ENCODE measurements around the gene TEKT5.

TEKT5 gene

DNA sequence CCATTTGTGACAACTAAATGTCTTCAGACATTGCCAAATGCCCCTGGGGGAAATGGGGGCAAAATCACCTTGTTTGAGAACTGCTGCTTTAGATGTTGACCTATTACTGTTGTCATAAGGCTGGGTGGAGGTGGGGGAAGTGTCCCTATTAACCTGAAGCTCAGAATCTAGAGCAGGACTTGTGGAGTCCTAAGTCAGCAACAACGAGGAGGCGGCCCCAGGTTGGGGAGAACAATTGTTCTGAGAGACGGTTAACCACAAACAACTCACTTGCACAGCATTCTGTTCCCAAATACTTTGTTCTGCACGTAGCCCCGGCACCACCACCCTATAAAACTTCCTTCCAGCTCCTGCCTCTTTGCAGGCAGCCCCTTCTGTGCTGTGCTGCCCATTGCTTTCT is 32.5 kb downstream of the TEKT5 start:
- H3K9me3 ChIP-seq (replicated peaks in 1 of 2; ENCODE audit: control insufficient read depth in 2 of 2, insufficient read depth in 1 of 2, low read depth in 1 of 2, low read length in 2 of 2), result peaks cover 0 to 3% of the 10 kb centered on the region in 2 donors
- H2BK15ac ChIP-seq (ENCODE audit: low read length), result no peak overlapping the region
- H3K14ac ChIP-seq (ENCODE audit: low read length), result no peak overlapping the region
- no peak overlapping the region for H4K91ac ChIP-seq (ENCODE audit: low read depth, low read length, poor library complexity)
- no peak overlapping the region for H3K9ac ChIP-seq (ENCODE audit: low read depth, low read length, poor library complexity)
- H3K79me1 ChIP-seq (ENCODE audit: low read depth, low read length), result no peaks in the 10 kb centered on the region
- H2AK5ac ChIP-seq (ENCODE audit: low read depth, low read length), result no peak overlapping the region
- no peak for DNase-seq (ENCODE audit: low spot score)
- H2BK5ac ChIP-seq (ENCODE audit: low read length), result no peak overlapping the region
- H3K4me2 ChIP-seq (ENCODE audit: insufficient read depth, low read length, poor library complexity, severe bottlenecking), result no peak overlapping the region
- no peak overlapping the region for H3K4ac ChIP-seq (ENCODE audit: low read length)
- no peak overlapping the region for H3K18ac ChIP-seq (ENCODE audit: low read length)
- H4K8ac ChIP-seq (ENCODE audit: low read depth, low read length), result no peak overlapping the region
- no peak overlapping the region for H2BK120ac ChIP-seq (ENCODE audit: low read depth, low read length)
- H2BK12ac ChIP-seq (ENCODE audit: low read length), result no peak overlapping the region
- WGBS, 2 donors (ENCODE audit: extremely low coverage in 2 of 2, insufficient read length in 2 of 2, insufficient replicate concordance in 1 of 2), result no CpG with 5 or more reads among the region's 5 CpGs
- H3K27me3 ChIP-seq (ENCODE audit: control insufficient read depth in 3 of 3, insufficient read depth in 3 of 3, low read depth in 1 of 3, low read length in 3 of 3), result peaks cover 0 to 6% (median 0%) of the 10 kb centered on the region in 3 experiments
- H3K4me1 ChIP-seq (ENCODE audit: control insufficient read depth in 2 of 2, insufficient read depth in 1 of 2, low read depth in 1 of 2, low read length in 2 of 2), result peaks cover 0 to 2% of the 10 kb centered on the region in 2 donors
- no peak overlapping the region for H3K4me3 ChIP-seq (ENCODE audit: low read length in 2 of 2)
- H2AFZ ChIP-seq (ENCODE audit: low read length), result no peak overlapping the region
- no peak overlapping the region for H3K23ac ChIP-seq (ENCODE audit: low read depth, low read length, poor library complexity)
- H3K36me3 ChIP-seq (replicated peaks in 1 of 2; ENCODE audit: control insufficient read depth in 2 of 2, insufficient read depth in 2 of 2, low read length in 2 of 2), result no peaks in the 10 kb centered on the region
- no peak overlapping the region for H3K27ac ChIP-seq (replicated peaks; ENCODE audit: low read length)

DNA sequence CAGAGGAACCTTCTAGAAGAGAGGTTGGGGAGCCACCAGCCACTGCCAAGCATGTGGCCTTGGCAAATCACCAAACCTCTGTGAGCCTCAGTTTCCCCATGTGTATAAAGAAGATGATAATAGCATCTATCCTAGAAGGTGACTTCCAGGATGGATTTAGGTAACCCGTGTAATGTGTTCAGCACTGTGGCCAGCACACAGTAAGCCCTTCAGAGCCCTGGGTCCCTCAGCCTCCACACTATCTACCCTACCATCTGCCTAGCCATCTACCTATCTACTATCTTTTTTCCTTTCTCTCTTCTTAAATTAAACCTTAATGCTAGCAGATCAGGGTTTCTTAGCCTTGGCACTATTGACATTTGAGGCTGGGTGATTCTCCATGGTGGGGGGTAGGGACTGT is 33.0 kb downstream of the TEKT5 start:
- Histone ChIP-seq H3K27me3 (ENCODE audit: control insufficient read depth in 3 of 3, insufficient read depth in 3 of 3, low read depth in 1 of 3, low read length in 3 of 3) (peaks cover 0 to 6% (median 0%) of the 10 kb centered on the region in 3 experiments), H3K4me2 (ENCODE audit: insufficient read depth, low read length, poor library complexity, severe bottlenecking) (no peak overlapping the region), H3K9ac (ENCODE audit: low read depth, low read length, poor library complexity) (no peak overlapping the region), H2BK5ac (ENCODE audit: low read length) (no peak overlapping the region), H3K4ac (ENCODE audit: low read length) (no peak overlapping the region), H2AFZ (ENCODE audit: low read length) (no peak overlapping the region), H2BK120ac (ENCODE audit: low read depth, low read length) (no peak overlapping the region), H4K8ac (ENCODE audit: low read depth, low read length) (no peak overlapping the region), H3K9me3 (replicated peaks in 1 of 2; ENCODE audit: control insufficient read depth in 2 of 2, insufficient read depth in 1 of 2, low read depth in 1 of 2, low read length in 2 of 2) (peaks cover 0 to 3% of the 10 kb centered on the region in 2 donors), H3K27ac (replicated peaks; ENCODE audit: low read length) (no peak overlapping the region), H2BK12ac (ENCODE audit: low read length) (no peak overlapping the region), H3K14ac (ENCODE audit: low read length) (no peak overlapping the region), H3K79me1 (ENCODE audit: low read depth, low read length) (no peaks in the 10 kb centered on the region), H3K36me3 (replicated peaks in 1 of 2; ENCODE audit: control insufficient read depth in 2 of 2, insufficient read depth in 2 of 2, low read length in 2 of 2) (no peaks in the 10 kb centered on the region), H3K23ac (ENCODE audit: low read depth, low read length, poor library complexity) (no peak overlapping the region), H2BK15ac (ENCODE audit: low read length) (no peak overlapping the region), H4K91ac (ENCODE audit: low read depth, low read length, poor library complexity) (no peak overlapping the region), H2AK5ac (ENCODE audit: low read depth, low read length) (no peak overlapping the region), H3K4me3 (ENCODE audit: low read length in 2 of 2) (no peak overlapping the region), H3K4me1 (ENCODE audit: control insufficient read depth in 2 of 2, insufficient read depth in 1 of 2, low read depth in 1 of 2, low read length in 2 of 2) (peaks cover 0 to 2% of the 10 kb centered on the region in 2 donors), H3K18ac (ENCODE audit: low read length) (no peak overlapping the region)
- no peak for DNase-seq (ENCODE audit: low spot score)
- WGBS, 2 donors (ENCODE audit: extremely low coverage in 2 of 2, insufficient read length in 2 of 2, insufficient replicate concordance in 1 of 2), result no CpG with 5 or more reads among the region's 1 CpG

DNA sequence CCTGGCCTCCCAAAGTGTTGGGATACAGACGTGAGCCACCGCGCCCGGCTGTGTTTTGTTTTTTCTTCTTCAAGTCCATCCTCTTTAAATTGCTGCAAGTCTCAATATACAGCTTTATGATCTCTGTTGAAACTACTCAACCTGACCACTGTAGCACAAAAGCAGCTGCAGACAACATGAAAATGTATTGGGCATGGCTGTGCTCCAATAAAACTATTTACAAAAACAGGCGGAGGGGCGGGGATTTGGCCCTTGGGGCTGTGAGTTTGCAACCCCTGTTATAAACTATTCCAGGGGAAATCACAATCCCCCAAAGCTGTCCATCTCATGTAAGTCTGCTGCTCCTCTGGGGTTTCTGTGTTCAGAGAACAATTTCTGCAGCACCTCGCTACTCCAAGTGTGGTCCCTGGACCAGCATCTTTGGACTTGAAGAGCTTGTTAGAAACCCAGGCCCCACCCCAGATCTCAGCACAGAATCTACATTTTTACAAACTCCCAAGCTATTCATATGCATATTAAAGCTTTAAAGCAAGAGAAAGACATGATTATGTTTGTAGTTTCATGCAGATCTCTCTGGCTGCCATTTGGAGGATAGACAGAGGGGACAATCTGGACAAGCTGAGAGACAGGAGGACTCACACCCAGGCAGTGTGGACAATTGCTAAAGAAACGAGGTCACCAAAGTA is 33.6 kb downstream of the TEKT5 start:
- no peak overlapping the region for H3K14ac ChIP-seq (ENCODE audit: low read length)
- no peak overlapping the region for H3K18ac ChIP-seq (ENCODE audit: low read length)
- no CpG with 5 or more reads among the region's 8 CpGs for WGBS, 2 donors (ENCODE audit: extremely low coverage in 2 of 2, insufficient read length in 2 of 2, insufficient replicate concordance in 1 of 2)
- H3K27ac ChIP-seq (replicated peaks; ENCODE audit: low read length), result no peak overlapping the region
- no peak overlapping the region for H3K23ac ChIP-seq (ENCODE audit: low read depth, low read length, poor library complexity)
- H3K4me1 ChIP-seq (ENCODE audit: control insufficient read depth in 2 of 2, insufficient read depth in 1 of 2, low read depth in 1 of 2, low read length in 2 of 2), result peaks cover 0 to 2% of the 10 kb centered on the region in 2 donors
- no peak overlapping the region for H2AK5ac ChIP-seq (ENCODE audit: low read depth, low read length)
- no peak overlapping the region for H3K9ac ChIP-seq (ENCODE audit: low read depth, low read length, poor library complexity)
- peaks cover 0 to 1% (median 0%) of the 10 kb centered on the region in 3 experiments for H3K27me3 ChIP-seq (ENCODE audit: control insufficient read depth in 3 of 3, insufficient read depth in 3 of 3, low read depth in 1 of 3, low read length in 3 of 3)
- no peak overlapping the region for H2BK15ac ChIP-seq (ENCODE audit: low read length)
- no peak overlapping the region for H4K8ac ChIP-seq (ENCODE audit: low read depth, low read length)
- no peak overlapping the region for H2AFZ ChIP-seq (ENCODE audit: low read length)
- H3K4me2 ChIP-seq (ENCODE audit: insufficient read depth, low read length, poor library complexity, severe bottlenecking), result no peak overlapping the region
- H3K9me3 ChIP-seq (replicated peaks in 1 of 2; ENCODE audit: control insufficient read depth in 2 of 2, insufficient read depth in 1 of 2, low read depth in 1 of 2, low read length in 2 of 2), result peaks cover 0 to 3% of the 10 kb centered on the region in 2 donors
- H3K79me1 ChIP-seq (ENCODE audit: low read depth, low read length), result no peaks in the 10 kb centered on the region
- no peak overlapping the region for H2BK5ac ChIP-seq (ENCODE audit: low read length)
- no peak overlapping the region for H2BK12ac ChIP-seq (ENCODE audit: low read length)
- no peak overlapping the region for H4K91ac ChIP-seq (ENCODE audit: low read depth, low read length, poor library complexity)
- H3K4me3 ChIP-seq (ENCODE audit: low read length in 2 of 2), result no peak overlapping the region
- no peak overlapping the region for H2BK120ac ChIP-seq (ENCODE audit: low read depth, low read length)
- no peak overlapping the region for H3K4ac ChIP-seq (ENCODE audit: low read length)
- no peak for DNase-seq (ENCODE audit: low spot score)
- H3K36me3 ChIP-seq (replicated peaks in 1 of 2; ENCODE audit: control insufficient read depth in 2 of 2, insufficient read depth in 2 of 2, low read length in 2 of 2), result no peaks in the 10 kb centered on the region

DNA sequence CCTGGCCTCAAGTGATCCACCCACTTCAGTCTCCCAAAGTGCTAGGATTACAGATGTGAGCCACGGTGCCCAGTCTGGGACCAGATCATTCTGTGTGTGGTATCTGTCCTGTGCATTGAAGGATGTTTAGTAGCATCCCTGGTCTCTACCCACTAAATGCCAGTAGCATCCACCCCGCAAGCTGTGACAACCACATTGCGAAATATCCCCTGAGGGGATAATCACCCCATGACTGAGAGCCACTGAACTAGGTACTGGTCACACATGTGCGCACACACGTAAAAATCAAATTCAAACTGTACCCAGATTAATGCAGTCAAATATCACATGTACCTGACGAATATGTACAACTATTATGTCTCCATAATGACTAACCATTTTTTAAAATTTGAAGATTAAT is 35.8 kb downstream of the TEKT5 start:
- no peak overlapping the region for H3K9ac ChIP-seq (ENCODE audit: low read depth, low read length, poor library complexity)

More for the DNA sequence above, 35.8 kb downstream of the TEKT5 start:
- no peak overlapping the region for H3K4ac ChIP-seq (ENCODE audit: low read length)
- no CpG with 5 or more reads among the region's 6 CpGs for WGBS, 2 donors (ENCODE audit: extremely low coverage in 2 of 2, insufficient read length in 2 of 2, insufficient replicate concordance in 1 of 2)
- H3K18ac ChIP-seq (ENCODE audit: low read length), result no peak overlapping the region
- H2AK5ac ChIP-seq (ENCODE audit: low read depth, low read length), result no peak overlapping the region
- peaks cover 0 to 3% of the 10 kb centered on the region in 2 donors for H3K9me3 ChIP-seq (replicated peaks in 1 of 2; ENCODE audit: control insufficient read depth in 2 of 2, insufficient read depth in 1 of 2, low read depth in 1 of 2, low read length in 2 of 2)
- H2BK12ac ChIP-seq (ENCODE audit: low read length), result peak overlapping the region; percentile 31
- H3K4me1 ChIP-seq (ENCODE audit: control insufficient read depth in 2 of 2, insufficient read depth in 1 of 2, low read depth in 1 of 2, low read length in 2 of 2), result peaks cover 0 to 2% of the 10 kb centered on the region in 2 donors
- H2BK120ac ChIP-seq (ENCODE audit: low read depth, low read length), result no peak overlapping the region
- no peaks in the 10 kb centered on the region for H3K36me3 ChIP-seq (replicated peaks in 1 of 2; ENCODE audit: control insufficient read depth in 2 of 2, insufficient read depth in 2 of 2, low read length in 2 of 2)
- H4K91ac ChIP-seq (ENCODE audit: low read depth, low read length, poor library complexity), result no peak overlapping the region
- H2AFZ ChIP-seq (ENCODE audit: low read length), result no peak overlapping the region
- no peak overlapping the region for H4K8ac ChIP-seq (ENCODE audit: low read depth, low read length)
- H2BK15ac ChIP-seq (ENCODE audit: low read length), result no peak overlapping the region
- no peak overlapping the region for H3K4me3 ChIP-seq (ENCODE audit: low read length in 2 of 2)
- no peak for DNase-seq (ENCODE audit: low spot score)
- H3K14ac ChIP-seq (ENCODE audit: low read length), result no peak overlapping the region
- H2BK5ac ChIP-seq (ENCODE audit: low read length), result no peak overlapping the region
- H3K23ac ChIP-seq (ENCODE audit: low read depth, low read length, poor library complexity), result no peak overlapping the region
- no peaks in the 10 kb centered on the region for H3K79me1 ChIP-seq (ENCODE audit: low read depth, low read length)
- H3K27ac ChIP-seq (replicated peaks; ENCODE audit: low read length), result no peak overlapping the region
- H3K27me3 ChIP-seq (ENCODE audit: control insufficient read depth in 3 of 3, insufficient read depth in 3 of 3, low read depth in 1 of 3, low read length in 3 of 3), result no peaks in the 10 kb centered on the region
- no peak overlapping the region for H3K4me2 ChIP-seq (ENCODE audit: insufficient read depth, low read length, poor library complexity, severe bottlenecking)
